ENCODE results near the gene FAM124B. TPM values are rescaled to one million over a fixed set of nuclear protein-coding genes. Genes with fewer than 3 reads are reported as not detected.
A peak's percentile ranks its signal among the peaks of the same experiment; 100 is the strongest.

Gene FAM124B
- polyA plus RNA-seq (2012; ENCODE audit: low read depth, missing spikeins) = not detected

DNA sequence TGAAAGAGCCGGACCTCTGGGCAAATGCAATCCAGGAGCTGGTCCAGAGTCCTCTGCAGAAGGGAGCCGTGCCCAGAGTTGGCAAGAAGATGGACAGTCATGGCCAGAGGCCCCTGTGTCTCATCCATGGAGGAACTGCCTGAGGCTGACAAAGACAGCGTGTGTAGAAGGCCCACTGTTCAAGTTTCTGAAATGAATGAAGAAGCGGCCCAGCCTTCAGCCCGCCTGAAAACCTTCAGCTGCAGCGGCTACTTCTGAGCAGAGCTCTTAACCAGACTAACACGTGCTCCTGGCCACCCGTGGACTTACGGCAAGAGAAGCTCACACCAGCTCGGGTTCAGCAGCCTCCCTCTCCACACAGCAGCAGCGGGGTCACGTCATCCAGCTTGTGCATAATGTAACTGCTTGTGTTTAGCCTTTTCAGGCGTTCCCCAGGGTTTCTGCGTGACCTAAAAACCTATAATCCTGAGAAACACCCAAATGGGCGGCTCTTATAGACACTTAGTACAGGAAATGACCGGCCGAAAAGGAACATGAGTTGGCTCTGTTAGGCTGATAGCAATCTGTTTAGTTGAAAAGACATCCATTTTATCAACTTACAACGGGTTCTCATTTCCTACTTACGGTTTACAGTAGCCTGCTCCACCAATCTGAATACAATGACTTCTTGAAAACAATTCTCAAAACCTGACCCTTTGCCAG is at the start of gene FAM124B:
Gene FAM124B, minus strand, starts transcription at position 467 of the 702 bp plus-strand sequence. Its CDS starts 339 bp downstream, at position 128.
- no peak for FAIRE-seq
- TF ChIP-seq POLR2AphosphoS5 (IDR thresholded peaks at IDR 0.05; ENCODE audit: low read depth, low read length) (no peak), PAX5 (IDR thresholded peaks at IDR 0.05; ENCODE audit: insufficient read depth, low read length, severe bottlenecking) (no peak), TAF1 (IDR thresholded peaks at IDR 0.05; ENCODE audit: low read depth, low read length) (no peak), SPI1 (IDR thresholded peaks at IDR 0.05; ENCODE audit: low read depth, low read length) (no peak), POLR2A (IDR thresholded peaks at IDR 0.05; ENCODE audit: low read depth, low read length) (no peak), POU2F2 (IDR thresholded peaks at IDR 0.05; ENCODE audit: low read depth, low read length) (no peak)
- no peak for DNase-seq (ENCODE audit: insufficient read length, low spot score)

DNA sequence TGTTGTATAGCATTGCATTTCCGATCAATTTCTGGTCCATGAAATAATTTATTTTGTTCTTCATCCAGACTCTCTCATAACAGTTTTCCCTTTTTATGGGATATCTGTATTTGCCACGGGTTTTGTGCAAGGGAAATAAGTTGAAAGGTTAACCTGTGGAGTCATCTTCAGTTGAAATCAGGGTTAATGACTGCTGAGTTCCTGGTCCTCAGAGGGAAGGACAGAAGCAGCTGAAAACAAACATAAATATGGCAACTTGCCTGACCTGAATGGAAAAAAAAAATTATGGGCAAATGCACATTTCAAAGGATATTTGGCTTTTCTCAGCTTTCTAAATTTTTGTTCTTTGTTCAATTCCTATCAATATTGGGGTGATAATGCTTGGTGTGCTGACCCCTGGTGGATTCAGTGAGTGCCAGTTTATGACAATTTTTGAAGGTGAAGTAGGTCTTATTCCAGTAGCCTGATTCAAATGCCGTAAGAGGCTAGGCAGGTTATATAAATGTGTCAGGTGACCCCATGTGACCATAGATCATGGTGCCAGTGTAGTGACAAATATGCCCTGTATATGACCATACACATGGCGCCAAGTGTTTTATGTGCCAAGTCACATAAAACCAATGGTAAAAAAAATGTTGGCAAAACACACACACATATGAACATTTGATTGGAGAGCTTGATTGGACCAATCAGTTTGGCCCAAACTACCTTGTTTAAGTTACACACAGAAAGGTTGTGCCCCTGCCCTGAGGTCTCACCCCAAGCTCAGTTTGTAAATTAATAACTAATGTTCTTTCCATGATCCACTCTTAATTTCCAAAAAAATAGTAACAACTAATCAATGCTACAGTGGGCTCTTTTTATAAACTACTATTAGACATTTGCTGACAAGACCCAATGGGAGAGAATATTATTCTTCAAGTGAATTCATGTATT is 47.6 kb upstream of the FAM124B start:
- peak; percentile 13 for FAIRE-seq

DNA sequence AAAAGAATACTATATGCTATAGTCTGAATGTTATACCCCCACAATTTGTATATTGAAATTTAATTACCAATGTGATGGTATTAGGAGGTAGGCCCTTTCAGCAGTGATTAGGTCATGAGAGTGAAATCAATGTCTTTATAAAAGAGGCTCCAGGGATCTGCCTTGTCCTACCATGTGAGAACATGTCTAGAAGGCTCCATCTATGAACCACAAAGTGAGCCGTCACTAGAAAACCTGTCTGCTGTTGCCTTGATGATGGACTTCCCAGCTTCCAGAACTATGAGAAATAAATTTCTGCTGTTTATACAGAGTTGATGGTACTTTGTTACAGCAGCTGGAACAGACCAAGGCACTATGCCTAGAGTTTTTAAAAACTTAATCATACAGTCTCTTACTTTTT is 46.3 kb upstream of the FAM124B start:
- TF ChIP-seq TAF1 (IDR thresholded peaks at IDR 0.05; ENCODE audit: low read depth, low read length) = no peak
- no peak for TF ChIP-seq SPI1 (IDR thresholded peaks at IDR 0.05; ENCODE audit: low read depth, low read length)
- no peak for TF ChIP-seq POLR2A (IDR thresholded peaks at IDR 0.05; ENCODE audit: low read depth, low read length)
- no peak for TF ChIP-seq POLR2AphosphoS5 (IDR thresholded peaks at IDR 0.05; ENCODE audit: low read depth, low read length)
- TF ChIP-seq POU2F2 (IDR thresholded peaks at IDR 0.05; ENCODE audit: low read depth, low read length) = no peak
- TF ChIP-seq PAX5 (IDR thresholded peaks at IDR 0.05; ENCODE audit: insufficient read depth, low read length, severe bottlenecking) = no peak
- DNase-seq (ENCODE audit: insufficient read length, low spot score) (no peak), FAIRE-seq (no peak)

More for the DNA sequence above, 47.6 kb upstream of the FAM124B start:
- no peak for TF ChIP-seq POU2F2 (IDR thresholded peaks at IDR 0.05; ENCODE audit: low read depth, low read length)
- no peak for TF ChIP-seq SPI1 (IDR thresholded peaks at IDR 0.05; ENCODE audit: low read depth, low read length)
- TF ChIP-seq TAF1 (IDR thresholded peaks at IDR 0.05; ENCODE audit: low read depth, low read length) = no peak
- no peak for TF ChIP-seq PAX5 (IDR thresholded peaks at IDR 0.05; ENCODE audit: insufficient read depth, low read length, severe bottlenecking)
- no peak for TF ChIP-seq POLR2A (IDR thresholded peaks at IDR 0.05; ENCODE audit: low read depth, low read length)
- TF ChIP-seq POLR2AphosphoS5 (IDR thresholded peaks at IDR 0.05; ENCODE audit: low read depth, low read length) = no peak
- peak; percentile 13 for DNase-seq (ENCODE audit: insufficient read length, low spot score)

GRCh38 chr2:224444783-224445182 is 42.9 kb upstream of the FAM124B start:
- no peak for FAIRE-seq
- no peak for DNase-seq (ENCODE audit: insufficient read length, low spot score)
- TF ChIP-seq POLR2A (IDR thresholded peaks at IDR 0.05; ENCODE audit: low read depth, low read length) = no peak
- TF ChIP-seq SPI1 (IDR thresholded peaks at IDR 0.05; ENCODE audit: low read depth, low read length) = no peak
- TF ChIP-seq TAF1 (IDR thresholded peaks at IDR 0.05; ENCODE audit: low read depth, low read length) = no peak
- TF ChIP-seq POLR2AphosphoS5 (IDR thresholded peaks at IDR 0.05; ENCODE audit: low read depth, low read length) = no peak
- TF ChIP-seq POU2F2 (IDR thresholded peaks at IDR 0.05; ENCODE audit: low read depth, low read length) = no peak
- no peak for TF ChIP-seq PAX5 (IDR thresholded peaks at IDR 0.05; ENCODE audit: insufficient read depth, low read length, severe bottlenecking)

DNA sequence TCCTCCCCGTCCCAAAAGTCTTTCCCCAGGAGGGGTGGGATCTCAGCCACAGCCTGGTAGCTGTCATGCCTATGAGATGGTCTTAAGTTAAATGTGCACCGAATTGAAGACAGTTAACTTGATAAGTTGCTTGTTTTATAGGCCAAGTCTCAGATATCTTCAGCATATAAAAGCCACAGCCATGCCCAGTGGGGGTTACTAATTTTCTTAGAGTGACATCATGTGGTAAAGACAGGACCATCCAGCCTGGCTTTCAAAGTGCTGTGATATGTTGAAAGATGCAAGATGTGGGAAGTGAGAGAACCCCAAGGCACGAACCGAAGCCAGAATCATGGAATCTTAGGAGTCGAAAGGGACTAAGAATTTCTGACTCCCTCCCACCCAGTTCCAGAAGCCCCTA is 42.1 kb upstream of the FAM124B start:
- FAIRE-seq (no peak), DNase-seq (ENCODE audit: insufficient read length, low spot score) (no peak)
- no peak for TF ChIP-seq TAF1 (IDR thresholded peaks at IDR 0.05; ENCODE audit: low read depth, low read length)
- TF ChIP-seq SPI1 (IDR thresholded peaks at IDR 0.05; ENCODE audit: low read depth, low read length) = no peak
- TF ChIP-seq POLR2AphosphoS5 (IDR thresholded peaks at IDR 0.05; ENCODE audit: low read depth, low read length) = no peak
- TF ChIP-seq PAX5 (IDR thresholded peaks at IDR 0.05; ENCODE audit: insufficient read depth, low read length, severe bottlenecking) = no peak
- TF ChIP-seq POLR2A (IDR thresholded peaks at IDR 0.05; ENCODE audit: low read depth, low read length) = no peak
- no peak for TF ChIP-seq POU2F2 (IDR thresholded peaks at IDR 0.05; ENCODE audit: low read depth, low read length)

GRCh38 chr2:224442071-224442967 is 40.4 kb upstream of the FAM124B start:
- FAIRE-seq (peak; percentile 26), DNase-seq (ENCODE audit: insufficient read length, low spot score) (peak; percentile 32)
- TF ChIP-seq TAF1 (IDR thresholded peaks at IDR 0.05; ENCODE audit: low read depth, low read length) = no peak
- TF ChIP-seq POLR2AphosphoS5 (IDR thresholded peaks at IDR 0.05; ENCODE audit: low read depth, low read length) = no peak
- no peak for TF ChIP-seq POLR2A (IDR thresholded peaks at IDR 0.05; ENCODE audit: low read depth, low read length)
- TF ChIP-seq POU2F2 (IDR thresholded peaks at IDR 0.05; ENCODE audit: low read depth, low read length) = no peak
- no peak for TF ChIP-seq PAX5 (IDR thresholded peaks at IDR 0.05; ENCODE audit: insufficient read depth, low read length, severe bottlenecking)

- no peak for TF ChIP-seq PAX5 (IDR thresholded peaks at IDR 0.05; ENCODE audit: insufficient read depth, low read length, severe bottlenecking)
- no peak for TF ChIP-seq TAF1 (IDR thresholded peaks at IDR 0.05; ENCODE audit: low read depth, low read length)
- TF ChIP-seq POLR2AphosphoS5 (IDR thresholded peaks at IDR 0.05; ENCODE audit: low read depth, low read length) = no peak
- TF ChIP-seq POLR2A (IDR thresholded peaks at IDR 0.05; ENCODE audit: low read depth, low read length) = no peak
- no peak for TF ChIP-seq SPI1 (IDR thresholded peaks at IDR 0.05; ENCODE audit: low read depth, low read length)
- TF ChIP-seq POU2F2 (IDR thresholded peaks at IDR 0.05; ENCODE audit: low read depth, low read length) = no peak
- DNase-seq (ENCODE audit: insufficient read length, low spot score) (no peak), FAIRE-seq (no peak)
Measured at GRCh38 chr2:224440988-224441387, 39.1 kb upstream of the FAM124B start.

GRCh38 chr2:224438726-224439125 is 36.8 kb upstream of the FAM124B start:
- FAIRE-seq (no peak), DNase-seq (ENCODE audit: insufficient read length, low spot score) (no peak)
- TF ChIP-seq POU2F2 (IDR thresholded peaks at IDR 0.05; ENCODE audit: low read depth, low read length) = no peak
- no peak for TF ChIP-seq POLR2A (IDR thresholded peaks at IDR 0.05; ENCODE audit: low read depth, low read length)
- no peak for TF ChIP-seq SPI1 (IDR thresholded peaks at IDR 0.05; ENCODE audit: low read depth, low read length)
- TF ChIP-seq PAX5 (IDR thresholded peaks at IDR 0.05; ENCODE audit: insufficient read depth, low read length, severe bottlenecking) = no peak
- no peak for TF ChIP-seq POLR2AphosphoS5 (IDR thresholded peaks at IDR 0.05; ENCODE audit: low read depth, low read length)
- no peak for TF ChIP-seq TAF1 (IDR thresholded peaks at IDR 0.05; ENCODE audit: low read depth, low read length)

Data from GM12891 (cell line).